HG03460 (cell line): Measurements from ENCODE around the gene TGM3.

Experiments used
- ATAC-seq: cut with Tn5 transposase; IDR thresholded peaks from one replicate; pipeline ENCODE4 v1.9.1; 2021; ENCODE audit not compliant: unreplicated experiment

The TGM3 gene

DNA sequence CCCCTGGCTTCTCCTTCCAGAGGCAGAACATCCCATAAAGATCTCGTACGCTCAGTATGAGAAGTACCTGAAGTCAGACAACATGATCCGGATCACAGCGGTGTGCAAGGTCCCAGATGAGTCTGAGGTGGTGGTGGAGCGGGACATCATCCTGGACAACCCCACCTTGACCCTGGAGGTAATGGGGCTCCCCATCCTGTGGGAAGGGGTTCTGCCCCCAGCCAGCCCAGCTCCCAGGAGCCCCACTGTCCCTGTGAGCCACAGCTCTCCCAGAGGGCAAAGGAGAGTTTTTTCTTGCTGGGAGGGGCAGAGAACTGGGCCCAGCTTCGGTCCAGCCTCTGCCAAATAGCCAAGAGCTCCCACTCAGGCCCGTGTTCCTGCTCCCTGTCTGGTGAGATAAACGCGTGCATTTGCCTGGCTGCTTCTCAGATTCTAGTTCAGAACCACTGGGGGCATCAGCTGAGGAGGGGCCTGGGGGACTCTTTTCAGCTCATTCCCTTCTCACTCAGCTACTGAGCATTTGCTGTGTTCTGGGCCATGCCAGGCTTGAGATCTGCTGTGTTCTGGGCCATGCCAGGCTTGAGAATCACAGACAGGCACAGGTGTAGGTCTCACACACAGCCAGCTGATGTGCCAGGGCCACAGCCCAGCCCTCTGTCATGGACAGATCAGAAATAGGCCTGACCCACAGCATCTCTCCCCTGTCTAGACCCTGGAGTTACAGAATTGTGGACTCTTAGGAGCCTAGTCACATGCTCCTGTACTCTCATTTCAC lies 39.5 kb downstream of the TGM3 start:
- no peak for ATAC-seq

DNA sequence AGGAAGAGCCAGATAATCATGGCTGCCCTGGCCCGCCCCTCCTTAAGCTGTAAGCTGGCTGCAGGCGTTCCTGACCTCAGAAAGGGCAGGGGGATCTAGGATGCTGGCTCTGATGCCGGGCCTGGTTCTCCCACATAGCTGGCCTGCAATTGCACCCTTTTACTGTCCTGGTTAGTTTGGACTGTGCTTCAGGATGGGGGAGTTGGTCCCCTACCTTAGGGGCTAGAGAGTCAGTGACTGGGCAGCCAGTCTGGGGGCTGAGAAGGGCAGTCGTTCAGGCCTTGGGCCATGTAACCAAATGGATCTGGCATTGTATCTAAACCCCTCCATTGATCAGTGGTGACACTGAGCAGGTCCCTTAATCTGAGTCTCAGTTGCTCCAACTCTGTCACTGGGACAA lies 40.7 kb downstream of the TGM3 start:
- ATAC-seq = no peak

DNA sequence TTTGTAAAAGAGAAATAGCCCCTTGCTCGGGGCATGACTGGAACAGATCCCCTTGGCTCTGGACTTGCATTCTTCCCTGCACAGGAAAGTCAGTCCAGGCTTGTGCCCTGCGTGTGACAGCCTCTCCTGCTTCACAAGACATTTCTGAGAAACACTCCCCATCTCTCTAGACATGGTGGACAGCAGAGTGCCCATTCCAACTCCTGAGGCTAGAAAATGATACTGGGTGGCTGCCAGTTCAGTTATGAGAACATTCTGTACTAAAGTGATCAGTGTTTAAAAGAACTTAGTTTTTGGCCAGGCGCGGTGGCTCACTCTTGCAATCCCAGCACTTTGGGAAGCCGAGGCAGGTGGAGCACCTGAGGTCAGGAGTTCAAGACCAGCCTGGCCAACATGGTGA lies 41.3 kb downstream of the TGM3 start:
- no peak for ATAC-seq

DNA sequence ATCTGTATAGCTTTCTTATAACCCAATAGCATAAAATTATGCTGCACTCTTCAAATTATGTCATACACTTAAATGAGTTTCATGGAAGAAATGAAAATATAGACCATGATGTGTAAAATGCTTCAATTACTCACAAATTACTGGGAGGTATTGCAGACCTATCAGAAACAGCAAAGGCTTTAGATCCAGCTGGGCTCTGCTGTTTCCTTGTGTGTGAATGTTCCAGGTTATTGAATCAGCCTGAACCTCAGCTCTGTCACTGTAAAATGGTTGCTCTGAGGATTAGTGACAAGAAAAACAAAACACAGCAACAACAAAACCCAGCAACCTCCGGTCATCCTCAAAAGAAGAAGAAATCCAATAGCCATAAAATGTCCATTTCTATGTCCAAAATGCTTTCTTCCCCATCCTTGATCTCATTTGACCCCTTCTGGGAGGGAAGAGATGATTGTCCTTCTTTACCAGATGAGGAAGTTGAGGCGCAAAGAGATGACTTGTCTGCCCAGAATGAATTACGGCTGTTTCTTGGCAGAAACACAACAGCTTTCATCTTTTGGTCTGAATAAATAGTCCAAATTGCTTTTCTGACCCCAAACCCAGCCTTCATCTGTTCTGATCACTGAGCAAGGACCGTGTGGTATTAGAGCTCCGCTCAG lies 42.7 kb downstream of the TGM3 start:
- ATAC-seq = no peak

DNA sequence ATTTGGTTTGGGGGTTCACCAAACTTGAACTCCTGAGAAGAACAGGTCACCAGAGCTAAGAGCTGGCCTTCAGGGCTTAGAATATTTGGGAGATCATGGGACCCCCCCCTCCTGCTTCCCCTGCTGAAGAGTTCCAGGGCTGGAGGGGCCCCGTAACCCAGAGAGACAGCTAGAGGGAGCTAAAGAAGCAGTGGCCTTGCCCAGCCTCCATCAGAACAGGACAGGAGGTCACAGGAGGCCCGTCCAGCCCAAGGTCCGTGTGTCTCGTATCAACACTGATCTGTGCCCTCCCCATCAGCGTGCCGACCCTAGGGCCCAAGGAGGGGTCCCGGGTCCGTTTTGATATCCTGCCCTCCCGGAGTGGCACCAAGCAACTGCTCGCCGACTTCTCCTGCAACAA lies 44.3 kb downstream of the TGM3 start:
- no peak for ATAC-seq

DNA sequence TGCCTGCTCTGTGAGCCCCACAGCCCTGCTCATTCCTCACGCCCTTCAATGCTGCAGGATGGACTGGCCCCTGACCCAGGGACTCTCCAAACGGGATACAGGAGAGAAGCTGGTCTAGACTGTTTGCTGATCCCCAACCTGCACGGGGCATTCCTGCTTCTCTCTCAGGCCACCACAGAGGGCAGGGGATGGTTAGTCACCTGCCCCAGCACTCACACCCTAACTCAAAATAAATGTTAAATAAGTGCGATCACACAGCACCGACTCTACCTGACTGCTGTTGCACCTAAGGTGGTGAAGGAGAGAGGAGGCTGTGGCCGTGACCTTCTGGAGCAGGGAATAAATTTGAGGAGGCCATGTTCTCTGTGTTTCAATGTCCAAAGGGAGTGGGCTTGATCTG lies 45.0 kb downstream of the TGM3 start:
- ATAC-seq = no peak

DNA sequence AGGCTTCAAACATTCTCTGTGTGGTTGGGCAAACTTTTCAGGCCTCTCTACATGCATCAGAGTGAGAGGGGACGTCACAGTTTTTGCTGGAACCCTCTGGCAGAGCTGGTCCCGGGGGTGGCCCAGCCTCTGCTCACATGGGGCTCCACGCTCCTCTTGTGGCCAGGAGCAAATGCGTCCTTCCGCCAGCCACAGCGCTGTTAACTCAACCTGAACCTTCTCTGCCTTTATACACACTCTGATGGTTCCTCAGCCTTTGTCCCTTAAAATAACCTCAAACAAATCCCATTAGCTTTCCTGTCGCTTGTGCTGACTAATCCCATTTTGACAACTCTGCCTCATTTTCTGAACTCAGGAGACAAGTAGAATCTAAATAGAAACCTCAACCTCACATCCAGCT lies 45.5 kb downstream of the TGM3 start:
- no peak for ATAC-seq

DNA sequence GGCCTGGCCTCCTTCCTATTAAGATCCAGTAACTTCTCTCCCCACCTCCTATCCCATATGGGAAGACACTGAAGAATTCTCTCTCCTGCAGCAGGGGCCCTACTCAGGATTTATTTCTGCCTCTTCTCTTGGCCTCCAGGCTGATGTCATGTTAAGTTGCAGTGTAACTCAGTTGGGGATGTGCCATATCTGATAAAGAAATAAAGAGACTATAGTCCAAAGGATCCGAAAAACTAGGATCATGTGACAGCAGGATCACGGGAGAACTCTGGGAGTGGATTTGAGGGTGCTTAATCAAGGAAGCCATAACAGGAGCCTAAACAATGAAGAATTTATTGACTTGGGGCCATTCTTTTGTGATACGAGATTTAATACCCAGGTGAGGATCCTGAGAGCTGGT lies 46.4 kb downstream of the TGM3 start:
- no peak for ATAC-seq

DNA sequence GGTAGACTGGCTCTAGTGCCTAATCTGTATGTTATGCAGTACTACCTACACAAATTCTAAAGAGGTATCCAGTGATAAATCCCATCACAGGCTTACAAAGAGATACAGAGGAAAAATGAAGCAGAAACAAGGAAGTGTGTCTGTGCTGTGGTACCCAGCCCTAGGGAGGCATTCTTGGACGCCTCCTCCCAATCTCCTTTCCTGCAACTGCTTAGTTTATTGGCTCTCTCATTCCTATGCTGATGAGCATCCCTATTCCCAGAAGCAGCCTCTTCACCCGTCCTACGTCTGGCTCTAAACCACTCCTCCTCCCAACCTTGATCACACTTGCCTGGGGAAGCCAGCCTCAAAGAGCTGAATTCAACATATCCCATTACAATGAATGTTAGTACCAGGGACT lies 50.4 kb downstream of the TGM3 start:
- no peak for ATAC-seq

DNA sequence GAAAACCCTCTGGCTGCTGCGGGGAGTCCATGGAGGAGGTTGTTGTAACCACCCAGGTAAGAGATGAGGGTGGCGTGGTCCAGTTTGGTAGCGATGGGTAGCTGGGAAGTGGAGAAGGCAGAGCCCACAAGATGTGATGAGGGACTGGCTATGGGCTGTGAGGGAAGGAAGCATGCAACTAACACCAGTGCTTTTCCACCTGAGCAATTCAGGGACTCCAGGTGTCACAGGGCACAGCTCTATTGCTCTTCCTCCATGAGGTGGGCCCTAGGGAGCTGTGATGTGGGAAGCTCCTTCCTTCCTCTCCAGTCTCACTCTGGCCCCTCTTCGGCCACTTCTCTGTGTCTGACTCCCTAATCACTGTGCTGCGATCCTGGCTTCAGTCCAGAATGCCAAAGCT lies 52.5 kb downstream of the TGM3 start:
- no peak for ATAC-seq

DNA sequence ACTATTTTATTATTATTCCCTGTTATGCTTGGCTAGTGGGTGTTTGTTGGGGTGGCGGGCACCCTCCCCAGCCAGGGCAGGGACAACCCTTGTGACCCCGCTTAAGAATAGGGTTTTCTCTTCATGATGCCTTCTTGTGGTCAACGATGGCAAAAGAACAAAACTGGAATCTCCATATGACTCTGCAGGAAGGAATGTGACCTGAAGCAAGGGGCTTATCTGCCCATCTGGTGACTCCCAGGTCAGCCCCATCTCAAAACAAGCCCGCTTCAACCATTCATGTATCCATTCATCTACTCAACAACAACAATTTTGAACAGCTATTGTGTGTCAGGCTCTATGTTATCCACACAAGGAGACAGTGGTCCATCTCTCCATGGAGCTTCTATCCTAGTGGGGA lies 54.0 kb downstream of the TGM3 start:
- no peak for ATAC-seq

DNA sequence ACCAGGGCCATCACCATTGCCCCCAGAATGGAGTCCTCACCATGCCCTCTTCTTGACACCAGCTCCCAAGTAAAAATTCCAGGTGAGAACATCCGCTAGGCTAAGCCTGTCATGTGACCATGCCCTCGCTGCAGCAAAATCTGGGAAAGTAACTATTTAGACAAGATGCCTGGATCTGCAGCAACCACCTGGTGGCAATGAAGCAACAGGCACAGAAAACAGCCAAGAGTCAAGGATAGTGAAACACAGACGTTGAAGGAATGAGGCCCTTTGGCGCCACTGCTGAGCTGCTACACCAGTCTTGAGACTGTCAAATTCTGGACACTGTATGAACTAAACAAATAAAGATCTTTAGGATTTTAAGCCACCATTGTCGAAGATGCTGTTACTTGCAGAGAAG lies 54.8 kb downstream of the TGM3 start:
- no peak for ATAC-seq

DNA sequence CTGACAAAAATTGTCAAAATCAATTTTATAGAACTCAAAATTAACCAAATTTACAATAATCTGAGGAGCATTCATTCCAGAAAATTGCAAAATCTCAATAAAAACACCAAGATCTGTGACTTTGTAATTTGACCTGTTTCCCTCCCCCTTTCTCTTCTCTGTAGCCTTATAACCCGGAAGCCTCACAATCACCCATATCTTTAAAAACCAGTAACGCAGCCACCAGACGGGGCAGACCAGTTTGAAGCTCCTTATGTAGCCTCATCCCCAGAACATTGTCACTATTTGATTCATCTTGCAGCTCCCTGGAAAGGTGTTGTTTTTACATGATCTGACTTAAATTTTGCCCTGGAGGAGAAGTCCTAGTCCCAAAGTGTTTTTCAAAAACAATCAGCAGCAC lies 57.4 kb downstream of the TGM3 start:
- ATAC-seq = no peak

DNA sequence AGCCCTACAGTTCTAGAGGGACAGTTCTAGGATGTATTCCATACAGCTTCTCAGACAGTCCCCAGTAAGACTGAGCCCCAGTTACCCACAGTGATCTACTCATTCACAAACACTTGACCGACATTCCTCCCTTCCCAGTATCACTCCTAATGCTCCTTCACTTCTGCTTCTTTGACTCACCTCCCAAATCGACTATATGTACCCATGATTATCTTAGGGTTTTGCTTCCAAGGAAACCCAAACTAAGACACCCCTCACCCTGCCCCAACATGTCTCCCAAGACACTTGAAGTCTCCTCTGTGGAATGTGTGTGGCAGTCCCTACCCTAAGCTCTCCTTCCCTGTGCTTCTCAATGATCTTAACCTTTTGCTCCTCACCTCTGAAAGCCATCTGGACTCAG lies 61.3 kb downstream of the TGM3 start:
- ATAC-seq = no peak

DNA sequence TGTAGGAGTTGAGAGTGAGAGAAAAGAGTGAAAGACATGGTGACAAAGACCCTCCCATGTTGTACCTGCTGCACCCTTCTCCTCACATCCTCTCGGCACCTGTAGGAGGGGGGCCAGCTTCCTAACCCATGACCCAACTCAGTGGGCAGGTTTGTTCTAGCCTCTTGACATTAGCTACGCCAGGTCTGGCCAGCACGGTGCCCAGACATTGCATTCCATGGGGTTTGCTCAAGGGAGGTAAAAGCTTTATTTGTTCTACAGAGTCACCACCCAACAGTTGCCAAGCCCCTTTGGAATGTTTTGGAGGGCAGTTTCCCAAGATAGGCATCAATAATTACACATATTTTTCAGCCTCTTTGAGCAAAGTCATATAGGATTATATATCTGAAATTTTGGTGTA lies 62.2 kb downstream of the TGM3 start:
- ATAC-seq = no peak

DNA sequence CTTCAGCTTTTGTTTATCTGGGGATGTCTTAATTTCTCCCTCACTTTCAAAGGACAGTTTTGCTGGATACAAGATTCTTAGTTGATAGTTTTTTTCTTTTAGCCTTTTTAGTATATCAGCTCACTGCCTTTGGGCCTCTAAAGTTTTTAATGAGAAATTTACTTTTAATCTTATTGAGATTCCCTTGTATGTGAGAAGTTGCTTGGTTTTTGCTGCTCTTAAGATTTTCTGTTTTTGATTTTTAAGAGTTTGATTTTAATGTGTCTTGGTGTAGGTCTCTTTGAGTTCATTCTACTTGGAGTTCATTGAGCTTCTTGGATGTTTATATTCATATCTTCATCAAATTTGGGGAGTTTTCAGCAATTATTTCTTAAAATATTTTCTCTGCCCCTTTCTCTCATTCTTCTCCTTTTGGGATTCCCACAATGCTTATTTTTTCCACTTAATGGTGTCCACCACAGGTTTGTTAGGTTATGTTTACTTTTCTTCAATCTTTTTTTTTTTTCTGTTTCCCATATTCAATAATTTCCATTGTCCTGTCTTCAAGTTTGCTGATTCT lies 65.3 kb downstream of the TGM3 start:
- ATAC-seq = no peak

DNA sequence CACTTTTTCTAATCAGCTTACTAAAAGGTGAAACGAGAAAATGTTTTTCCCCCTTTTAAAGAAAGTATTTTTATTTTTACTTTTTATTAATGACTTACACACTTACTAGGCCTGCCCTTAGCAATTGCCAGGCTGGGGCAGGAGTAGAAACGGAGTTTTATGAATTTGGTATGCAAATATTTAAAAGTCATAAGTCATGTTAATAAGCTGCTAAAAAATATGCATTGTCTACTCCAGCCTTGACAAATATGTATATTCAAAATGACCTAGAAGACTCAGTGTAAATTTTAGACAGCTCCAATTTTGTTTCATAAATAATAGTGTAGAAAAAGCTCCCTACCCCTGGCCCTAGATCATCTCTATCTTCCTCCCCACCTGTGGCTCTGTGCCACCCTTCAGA lies 67.4 kb downstream of the TGM3 start:
- no peak for ATAC-seq

DNA sequence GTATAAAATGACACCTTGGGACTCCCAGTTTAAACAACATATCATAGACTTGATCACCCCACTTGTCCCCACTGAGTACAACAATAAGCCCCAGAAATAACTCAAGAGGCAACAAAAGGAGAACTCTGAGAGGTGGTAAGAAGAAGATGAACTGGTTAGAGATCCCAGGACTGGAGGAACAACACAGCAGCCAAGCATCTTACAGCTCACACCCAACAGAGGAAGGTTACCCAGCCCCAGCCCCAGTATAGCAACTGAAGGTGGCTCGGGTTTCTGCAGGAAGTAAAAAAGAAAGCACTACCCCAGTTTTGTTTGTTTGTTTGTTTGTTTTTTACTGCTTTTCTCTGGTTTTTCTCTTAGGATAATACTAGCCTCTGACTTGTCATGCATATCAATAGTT lies 67.8 kb downstream of the TGM3 start:
- no peak for ATAC-seq

DNA sequence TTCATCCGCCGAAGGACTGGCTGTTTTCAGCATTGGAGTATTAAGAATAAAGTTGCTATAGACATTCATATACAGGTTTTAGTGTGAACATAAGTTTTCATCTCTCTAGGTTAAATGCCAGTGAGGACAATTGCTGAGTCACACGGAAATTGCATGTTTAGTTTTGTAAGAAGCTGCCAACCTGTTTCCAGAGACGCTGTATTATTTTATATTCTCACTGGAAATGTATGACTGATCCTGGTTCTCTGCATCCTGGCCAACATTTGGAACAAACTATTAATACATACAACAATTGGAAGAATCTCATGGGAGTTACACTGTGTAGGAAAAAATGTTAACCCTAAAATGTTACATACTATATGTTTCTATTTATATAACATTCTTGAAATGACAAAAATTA lies 68.2 kb downstream of the TGM3 start:
- no peak for ATAC-seq

DNA sequence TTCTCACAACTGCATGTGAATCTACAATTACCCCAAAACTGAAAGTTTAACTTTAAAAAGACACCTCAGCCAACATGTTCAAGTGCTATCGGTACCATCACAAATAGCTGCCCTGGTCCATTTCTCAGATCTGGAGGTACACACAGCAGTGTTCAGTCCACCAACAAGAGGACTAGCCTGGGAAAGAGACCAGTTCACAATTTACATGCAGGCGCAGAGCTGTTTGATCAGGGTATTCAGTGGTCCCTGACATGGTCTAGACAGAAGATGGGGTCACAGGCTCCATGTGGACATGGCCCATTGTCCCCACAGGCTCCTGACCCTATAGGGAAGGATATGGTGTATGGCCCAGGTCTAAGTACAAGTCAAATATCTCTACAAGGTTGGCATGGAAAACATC lies 69.3 kb downstream of the TGM3 start:
- no peak for ATAC-seq

DNA sequence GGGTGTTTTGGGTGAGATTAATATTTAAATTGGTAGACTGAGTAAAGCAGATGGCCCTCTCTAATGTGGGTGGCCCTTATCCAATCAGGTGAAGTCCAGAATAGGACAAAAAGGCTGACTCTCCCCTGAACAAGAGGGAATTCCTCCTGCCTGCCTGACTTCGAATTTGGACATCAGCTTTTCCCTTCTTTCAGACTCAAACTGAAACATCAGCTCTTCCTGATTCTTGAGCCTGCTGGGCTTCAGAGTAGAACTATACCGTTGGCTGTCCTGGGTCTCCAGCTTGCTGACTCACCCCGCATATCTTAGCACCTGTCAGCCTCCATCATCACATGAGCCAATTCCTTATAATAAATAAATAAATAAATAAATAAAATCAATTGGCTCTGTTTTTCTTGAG lies 69.9 kb downstream of the TGM3 start:
- no peak for ATAC-seq

DNA sequence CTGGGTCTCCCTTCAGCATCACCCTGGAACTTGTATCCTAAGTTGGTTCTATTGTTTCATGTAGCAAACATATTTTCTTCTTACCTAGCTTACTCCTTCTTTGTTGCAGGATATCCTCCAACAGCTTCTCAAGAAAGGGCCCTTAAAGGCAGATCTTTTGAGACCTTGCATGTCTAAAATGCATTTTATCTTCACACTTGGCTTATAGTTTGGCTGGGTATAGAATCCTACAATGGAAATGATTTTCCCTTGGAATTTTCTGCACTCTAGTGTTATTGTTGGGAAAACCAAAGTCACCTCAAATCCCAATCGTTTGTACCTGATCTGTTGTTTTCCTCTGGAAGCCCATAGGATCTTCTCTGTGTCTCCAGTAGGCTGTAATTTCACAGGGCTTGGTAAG lies 72.8 kb downstream of the TGM3 start:
- ATAC-seq = no peak

DNA sequence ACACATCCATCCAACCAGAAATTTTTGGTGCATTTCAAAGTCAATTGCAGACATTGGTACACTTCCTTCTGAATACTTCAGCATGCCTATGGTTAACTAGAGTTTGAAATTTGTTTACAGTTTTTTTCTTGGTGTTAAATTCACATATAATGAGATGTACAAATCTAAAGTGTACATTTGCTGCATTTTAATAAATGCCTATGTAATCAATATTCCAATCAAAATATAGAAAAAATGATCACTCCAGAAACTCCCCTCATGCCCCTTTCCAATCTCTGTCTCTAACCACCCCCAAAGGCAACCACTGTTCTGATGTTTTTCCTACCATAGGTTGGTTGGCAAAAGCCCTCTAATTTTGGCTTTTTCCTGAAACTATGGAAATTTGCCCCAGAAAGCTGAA lies 77.3 kb downstream of the TGM3 start:
- no peak for ATAC-seq
